Peyer's patch (tissue), 4 donors: ENCODE results near the gene LTBP1.
A peak's percentile ranks its signal among the peaks of the same experiment; 100 is the strongest.

Experiments
- CTCF ChIP-seq, 6 experiments: fragments of 450-650 bp in 4 of 6; fragments of 200-600 bp in 2 of 6; sonication (generic) in 1 of 6; IDR thresholded peaks; one replicate each; pipeline ENCODE4 v1.5.1; 2017 to 2019; ENCODE audit warnings: antibody characterized with exemption in 6 of 6, mild to moderate bottlenecking in 3 of 6, moderate library complexity in 1 of 6
- POLR2A ChIP-seq, 2 donors: fragments of 450-650 bp; IDR thresholded peaks; one replicate each; pipeline ENCODE4 v1.5.1; 2017; ENCODE audit warnings: antibody characterized with exemption in 2 of 2, mild to moderate bottlenecking in 2 of 2, moderate library complexity in 2 of 2

GRCh38 chr2:33086400-33087015 lies 139.8 kb downstream of the LTBP1 start:
- TF ChIP-seq CTCF (IDR thresholded peaks at IDR 0.05) (peak in 1 of 6 experiments; percentile 17), POLR2A (IDR thresholded peaks at IDR 0.05) (no peak)
